Glutamatergic neuron (in vitro differentiated cells): ENCODE data around the gene BANF2. TPM values are rescaled to one million over a fixed set of nuclear protein-coding genes. Genes with fewer than 3 reads are reported as not detected.
"Not testable (repeated sequence)": the region's sequence is repeated elsewhere in the genome, so short reads cannot be mapped to it uniquely, and the experiment has no call there.

Experiments
- DNase-seq: peaks from one replicate; pipeline ENCODE4 v3.0.0; 2022
- H3K27ac Mint-ChIP-seq: one replicate; pipeline ENCODE4 v1.8.0; 2020; ENCODE audit warnings: mild to moderate bottlenecking, mixed read lengths, inconsistent platforms; ENCODE audit not compliant: unreplicated experiment
- H3K27me3 Mint-ChIP-seq: one replicate; pipeline ENCODE4 v1.8.0; 2020; ENCODE audit warnings: mild to moderate bottlenecking, moderate library complexity, mixed read lengths, inconsistent platforms; ENCODE audit not compliant: unreplicated experiment
- H3K36me3 Mint-ChIP-seq: one replicate; pipeline ENCODE4 v1.8.0; 2020; ENCODE audit warnings: mild to moderate bottlenecking, mixed read lengths, inconsistent platforms; ENCODE audit not compliant: unreplicated experiment
- H3K4me1 Mint-ChIP-seq: one replicate; pipeline ENCODE4 v1.8.0; 2020; ENCODE audit warnings: mild to moderate bottlenecking, low read depth, mixed read lengths, inconsistent platforms; ENCODE audit not compliant: unreplicated experiment
- H3K4me3 Mint-ChIP-seq: one replicate; pipeline ENCODE4 v1.8.0; 2020; ENCODE audit warnings: mild to moderate bottlenecking, mixed read lengths, inconsistent platforms; ENCODE audit not compliant: unreplicated experiment
- H3K9me3 Mint-ChIP-seq: one replicate; pipeline ENCODE4 v1.8.0; 2020; ENCODE audit warnings: mild to moderate bottlenecking, moderate library complexity, mixed read lengths, inconsistent platforms; ENCODE audit not compliant: unreplicated experiment
- total RNA-seq: library from RNA; stranded (reverse); fragmentation: NEBNext Ultra II Directional; extraction: Animal tissue kit (Norgen Biotek cat#: 25700); gene quantifications from one replicate; pipeline ENCODE4 v1.2.1, GENCODE V29; 2021; ENCODE audit not compliant: unreplicated experiment
- TF ChIP-seq, protein P1 (sequence below): fragments of 200-600 bp; sonication (generic); IDR thresholded peaks from one replicate; pipeline ENCODE4 v1.5.0; 2021; ENCODE audit not compliant: partially characterized antibody, unreplicated experiment

Gene BANF2
- total RNA-seq, 1 donor from 2014 or later, result not detected

DNA sequence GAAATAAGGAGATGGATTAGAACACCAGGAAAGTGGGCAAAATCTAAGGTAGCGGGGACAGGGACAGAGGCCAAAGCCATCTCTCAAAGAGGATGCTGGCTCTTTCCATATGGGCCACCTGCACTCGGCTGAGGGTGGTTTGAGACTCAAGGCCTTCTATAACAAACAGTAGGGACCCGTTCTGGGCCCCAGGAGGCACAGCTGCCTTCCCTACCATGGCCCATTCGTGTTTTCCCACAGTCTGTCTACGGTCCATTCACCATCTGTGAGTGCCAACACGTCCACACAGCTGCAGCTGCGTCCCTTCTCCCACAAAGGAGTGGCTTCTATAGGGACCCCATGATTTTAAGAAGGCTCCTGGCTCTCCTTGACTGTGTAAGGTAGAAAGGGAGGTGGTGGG is 871 bp downstream of the BANF2 start:
- Mint-ChIP-seq H3K27me3 (peaks cover 7% of the 10 kb centered on the region), H3K4me3 (no peak overlapping the region), H3K4me1 (no peaks in the 10 kb centered on the region), H3K9me3 (no peaks in the 10 kb centered on the region), H3K27ac (no peak overlapping the region), H3K36me3 (peaks cover 5% of the 10 kb centered on the region)
- TF ChIP-seq, protein P1, sequence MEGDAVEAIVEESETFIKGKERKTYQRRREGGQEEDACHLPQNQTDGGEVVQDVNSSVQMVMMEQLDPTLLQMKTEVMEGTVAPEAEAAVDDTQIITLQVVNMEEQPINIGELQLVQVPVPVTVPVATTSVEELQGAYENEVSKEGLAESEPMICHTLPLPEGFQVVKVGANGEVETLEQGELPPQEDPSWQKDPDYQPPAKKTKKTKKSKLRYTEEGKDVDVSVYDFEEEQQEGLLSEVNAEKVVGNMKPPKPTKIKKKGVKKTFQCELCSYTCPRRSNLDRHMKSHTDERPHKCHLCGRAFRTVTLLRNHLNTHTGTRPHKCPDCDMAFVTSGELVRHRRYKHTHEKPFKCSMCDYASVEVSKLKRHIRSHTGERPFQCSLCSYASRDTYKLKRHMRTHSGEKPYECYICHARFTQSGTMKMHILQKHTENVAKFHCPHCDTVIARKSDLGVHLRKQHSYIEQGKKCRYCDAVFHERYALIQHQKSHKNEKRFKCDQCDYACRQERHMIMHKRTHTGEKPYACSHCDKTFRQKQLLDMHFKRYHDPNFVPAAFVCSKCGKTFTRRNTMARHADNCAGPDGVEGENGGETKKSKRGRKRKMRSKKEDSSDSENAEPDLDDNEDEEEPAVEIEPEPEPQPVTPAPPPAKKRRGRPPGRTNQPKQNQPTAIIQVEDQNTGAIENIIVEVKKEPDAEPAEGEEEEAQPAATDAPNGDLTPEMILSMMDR, result no peak
- no peak for DNase-seq

DNA sequence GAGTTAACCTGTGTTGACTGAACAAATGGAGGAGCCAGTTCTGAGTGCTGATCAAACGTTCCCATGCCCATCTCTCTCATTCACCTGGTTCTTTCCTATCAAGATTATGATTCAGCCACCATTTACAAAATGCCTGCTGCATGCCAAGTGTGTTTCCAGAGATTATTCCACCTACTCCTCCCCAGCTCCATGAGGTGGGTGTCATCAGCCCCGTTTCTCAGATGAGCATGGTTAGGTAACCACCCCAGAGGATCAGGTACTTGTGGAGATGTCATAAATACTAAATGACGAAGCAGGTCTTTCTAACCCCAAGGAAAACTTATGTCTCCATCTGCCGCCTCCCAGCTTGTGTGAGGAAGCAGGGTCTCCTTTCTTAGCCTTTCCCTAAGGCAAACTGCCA is 2.1 kb downstream of the BANF2 start:
- TF ChIP-seq, protein P1, result no peak
- H3K4me3 Mint-ChIP-seq, result no peak overlapping the region
- no peak for DNase-seq
- peaks cover 1% of the 10 kb centered on the region for H3K36me3 Mint-ChIP-seq
- no peak overlapping the region for H3K27ac Mint-ChIP-seq
- no peaks in the 10 kb centered on the region for H3K4me1 Mint-ChIP-seq
- peaks cover 7% of the 10 kb centered on the region for H3K27me3 Mint-ChIP-seq
- no peaks in the 10 kb centered on the region for H3K9me3 Mint-ChIP-seq

DNA sequence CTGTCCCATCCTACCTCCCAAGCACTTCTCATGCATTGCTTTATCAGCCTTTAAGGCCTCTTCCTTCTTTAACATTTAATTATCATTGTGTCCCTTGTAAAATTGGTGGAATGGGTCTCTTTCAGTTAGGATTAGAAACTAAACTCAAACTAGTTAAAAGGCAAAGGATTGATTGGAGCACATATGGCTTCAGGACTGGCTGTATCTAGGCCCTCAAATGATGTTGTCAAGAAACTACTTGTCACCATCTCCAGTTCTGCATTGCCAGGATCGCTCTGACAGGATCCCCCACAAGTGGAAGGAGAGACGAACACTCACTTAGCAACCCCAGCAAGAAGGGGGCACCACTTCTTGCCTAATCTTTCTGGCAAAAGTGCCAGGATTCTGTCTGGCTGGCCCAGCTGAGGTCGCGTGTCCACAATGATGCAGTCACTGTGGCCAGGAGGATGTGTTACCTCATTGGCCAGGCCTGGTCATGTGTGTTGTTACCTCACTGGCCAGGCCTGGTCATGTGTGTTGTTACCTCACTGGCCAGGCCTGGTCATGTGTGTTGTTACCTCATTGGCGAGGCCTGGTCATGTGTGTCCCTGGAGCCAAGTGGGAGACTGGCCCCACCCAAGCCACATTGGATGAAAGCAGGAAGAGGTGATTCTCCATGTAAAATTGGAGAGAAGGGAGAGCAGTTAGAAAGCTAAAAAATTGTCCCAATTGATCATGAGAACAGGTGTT is 5.0 kb downstream of the BANF2 start:
- Mint-ChIP-seq H3K4me3 (no peak overlapping the region), H3K27ac (no peak overlapping the region), H3K36me3 (no peaks in the 10 kb centered on the region), H3K27me3 (no peaks in the 10 kb centered on the region), H3K9me3 (peaks cover 1% of the 10 kb centered on the region), H3K4me1 (no peaks in the 10 kb centered on the region)
- TF ChIP-seq, protein P1, result no peak
- DNase-seq, result no peak

DNA sequence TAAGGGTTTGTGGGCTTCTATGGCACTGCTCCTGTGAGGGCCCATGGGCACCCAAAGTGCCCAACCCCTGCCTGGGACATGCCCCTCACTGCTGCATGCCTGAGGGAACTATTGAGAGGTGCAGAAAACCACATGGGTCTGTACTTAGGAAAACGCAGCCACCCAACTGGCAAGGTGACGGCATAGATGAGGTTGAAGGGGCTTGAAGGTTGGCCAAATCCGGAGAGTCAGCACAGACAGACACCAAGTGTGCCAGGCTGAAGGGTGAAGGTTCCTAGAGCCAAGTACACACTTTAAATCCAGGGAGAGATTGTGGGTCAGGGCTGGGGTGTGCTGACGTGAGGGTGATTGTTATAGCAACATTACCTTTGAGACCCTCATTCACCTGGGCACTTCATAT is 6.2 kb downstream of the BANF2 start:
- Mint-ChIP-seq H3K4me3 (peak overlapping the region; percentile 48), H3K9me3 (peaks cover 2% of the 10 kb centered on the region), H3K27ac (no peak overlapping the region), H3K27me3 (no peaks in the 10 kb centered on the region), H3K4me1 (peaks cover 7% of the 10 kb centered on the region), H3K36me3 (no peaks in the 10 kb centered on the region)
- DNase-seq, result no peak
- TF ChIP-seq, protein P1, result no peak

DNA sequence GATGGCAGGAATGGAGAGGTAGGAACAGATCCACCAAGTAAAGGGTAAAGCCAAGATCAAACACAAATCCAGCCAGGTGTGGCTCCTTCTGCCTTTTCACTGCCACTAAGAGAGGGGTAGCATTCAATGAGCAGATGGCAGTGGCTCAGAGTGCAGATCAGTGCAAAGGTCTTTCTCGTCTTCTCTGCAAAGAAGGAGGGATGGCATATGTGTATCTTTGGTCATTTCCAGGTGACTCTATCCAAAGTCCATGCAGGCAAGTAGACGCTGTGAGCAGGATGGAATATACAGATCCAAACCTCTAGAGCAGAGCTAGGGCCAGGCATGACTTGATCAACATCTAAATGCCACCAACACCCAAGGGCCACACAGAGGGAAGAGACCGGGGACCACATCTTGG is 6.9 kb downstream of the BANF2 start:
- Mint-ChIP-seq H3K36me3 (no peaks in the 10 kb centered on the region), H3K4me3 (no peak overlapping the region), H3K4me1 (peaks cover 9% of the 10 kb centered on the region), H3K27me3 (no peaks in the 10 kb centered on the region), H3K27ac (no peak overlapping the region), H3K9me3 (peaks cover 3% of the 10 kb centered on the region)
- no peak for DNase-seq
- TF ChIP-seq, protein P1, result no peak

DNA sequence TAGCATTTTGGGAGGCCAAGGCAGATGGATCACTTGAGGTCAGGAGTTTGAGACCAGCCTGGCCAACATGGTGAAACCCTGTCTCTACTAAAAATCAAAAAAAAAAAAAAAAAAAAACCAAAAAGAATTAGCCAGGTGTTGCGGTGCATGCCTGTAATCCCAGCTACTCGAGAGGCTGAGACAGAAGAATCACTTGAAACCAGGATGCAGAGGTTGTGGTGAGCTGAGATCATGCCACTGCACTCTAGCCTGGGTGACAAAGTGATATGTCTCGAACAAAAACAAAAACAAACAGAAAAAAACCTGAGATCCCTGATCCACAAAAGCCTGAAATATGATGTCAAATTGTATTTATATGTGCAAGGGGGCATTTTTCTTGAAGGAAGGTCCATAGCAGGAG is 8.2 kb downstream of the BANF2 start:
- H3K4me1 Mint-ChIP-seq, result peaks cover 14% of the 10 kb centered on the region
- not testable (repeated sequence) for H3K36me3 Mint-ChIP-seq, H3K9me3 Mint-ChIP-seq, H3K4me3 Mint-ChIP-seq, H3K27me3 Mint-ChIP-seq, H3K27ac Mint-ChIP-seq, DNase-seq
